Ovary (tissue), 9 donors: Measurements from ENCODE around the gene STAMBPL1. TPM values are rescaled to one million over a fixed set of nuclear protein-coding genes. Genes with fewer than 3 reads are reported as not detected.

Experiments used
- DNase-seq, 5 donors: peaks; one replicate each; pipeline ENCODE4 v3.0.0-alpha.2; 2019 to 2020
- H3K27ac ChIP-seq, 2 donors: fragments of 200-600 bp; one replicate each; pipeline versions ENCODE4 v1.5.1 to v1.8.0; 2019 to 2022
- H3K27me3 ChIP-seq: fragments of 200-600 bp; one replicate; pipeline ENCODE4 v1.8.0; 2022
- H3K36me3 ChIP-seq: fragments of 200-600 bp; sonication (generic); one replicate; pipeline ENCODE4 v1.5.1; 2019
- H3K4me1 ChIP-seq: one replicate; pipeline ENCODE4 v1.8.1; 2013; ENCODE audit warnings: mild to moderate bottlenecking, moderate library complexity; ENCODE audit not compliant: insufficient read depth
- H3K4me3 ChIP-seq: fragments of 200-600 bp; sonication (generic); one replicate; pipeline ENCODE4 v1.5.1; 2017
- H3K9me3 ChIP-seq, 2 donors: fragments of 200-600 bp in 1 of 2; sonication (generic) in 1 of 2; one replicate each; pipeline versions ENCODE4 v1.5.1 to v1.8.1; 2013 to 2019; ENCODE audit warnings: mild to moderate bottlenecking in 1 of 2, moderate library complexity in 1 of 2
- CTCF ChIP-seq, 3 donors: fragments of 450-650 bp in 2 of 3; fragments of 200-600 bp in 1 of 3; IDR thresholded peaks; one replicate each; pipeline versions ENCODE4 v1.5.1 to v1.8.0; 2016 to 2022; ENCODE audit warnings: antibody characterized with exemption in 3 of 3, mild to moderate bottlenecking in 1 of 3
- EP300 ChIP-seq: sonication (generic); formaldehyde crosslinking; IDR thresholded peaks from one replicate; pipeline ENCODE4 v1.6.1; 2017; ENCODE audit warnings: antibody characterized with exemption
- POLR2A ChIP-seq: fragments of 450-650 bp; IDR thresholded peaks from one replicate; pipeline ENCODE4 v1.6.1; 2017; ENCODE audit warnings: antibody characterized with exemption, mild to moderate bottlenecking, moderate library complexity
- WGBS, 3 donors: extraction: QIAGEN DNeasy Blood & Tissue Kit in 1 of 3; methylation state at CpG; one replicate each; pipeline versions ENCODE4 v1.1.5 to v1.1.7; 2013 to 2017; 5-methylcytosine and 5-hydroxymethylcytosine counted together
- intact Hi-C, 4 donors: fragments of 100-400 bp; cut with DNase I; formaldehyde crosslinking; loops; one replicate each; pipeline versions ENCODE4 v1.11.0 to v1.15.1; 2022 to 2023
- polyA plus RNA-seq, 2 donors: library from polyadenylated mRNA; stranded (reverse); fragments of 200-250 nt in 1 of 2; fragments of 350-450 nt in 1 of 2; fragmentation: Illumina TruSeq in 1 of 2; extraction: RNeasy Lipid Tissue Mini Kit (QIAGEN cat#74804) in 1 of 2; gene quantifications; one replicate each; pipeline ENCODE4 v1.2.3, GENCODE V29; 2013 to 2014
- total RNA-seq, 7 donors: library from RNA; depleted of rRNA in 2 of 7; stranded (reverse); fragments of >200 nt in 2 of 7; fragmentation: NEBNext Ultra II Directional in 3 of 7; extraction: Animal tissue kit (Norgen Biotek cat#: 25700) in 3 of 7; gene quantifications; one replicate each; pipeline versions ENCODE4 v1.1.0 to v1.2.4, GENCODE V29; 2016 to 2023
- donor health status: DM: no; HTN: no; CAD: no; lungs with moderate emphysema.
- donor health status: DM: no; HTN: no; CAD: no.
- donor health status: Bipolar disorder and iron deficiency.
- donor health status: DM: yes; HTN: yes; CAD: no.
- donor health status: DM: no; HTN: no; CAD: no.
- donor health status: DM: yes; HTN: yes; CAD: no.

The STAMBPL1 gene
- total and polyA plus RNA-seq, 9 donors = 7.9 to 39.6 (median 14.4) TPM

DNA sequence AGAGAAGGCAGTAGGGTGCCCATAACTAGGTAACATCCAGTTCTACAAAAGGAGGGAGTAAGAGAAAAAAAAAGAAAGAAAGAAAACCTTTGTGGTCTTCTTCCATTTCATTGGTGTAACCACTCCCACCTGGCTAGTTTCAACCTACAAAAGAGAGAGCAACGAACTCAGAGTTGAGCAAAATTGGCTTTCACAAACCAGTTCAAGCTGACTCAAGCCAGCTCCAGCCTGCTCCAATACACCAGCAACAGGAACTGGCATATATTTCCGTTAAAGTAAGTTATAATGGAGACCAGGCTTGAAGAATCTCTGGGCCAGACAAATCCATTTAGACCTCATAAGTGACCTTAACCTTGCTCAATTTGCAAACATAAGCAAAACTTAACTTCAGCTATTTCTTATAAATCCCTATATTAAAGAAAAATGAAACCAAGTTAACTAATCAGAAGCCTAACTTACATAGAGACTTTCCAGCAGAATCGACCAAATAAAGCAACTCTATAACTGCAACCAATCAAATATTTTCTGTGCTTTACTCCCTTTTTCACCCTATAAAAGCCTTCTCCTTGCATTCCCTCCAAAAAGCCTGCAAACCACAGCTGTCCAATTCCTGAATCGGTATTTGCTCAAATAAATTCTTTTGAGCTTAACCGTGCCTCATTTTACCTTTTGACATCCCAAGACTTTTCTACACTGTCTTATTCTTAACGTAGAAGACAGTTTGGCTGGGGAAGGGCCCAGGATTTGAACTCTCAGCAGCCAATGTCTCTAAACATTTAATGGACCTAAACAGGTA, 38.5 kb upstream of the STAMBPL1 start:
- H3K4me3 ChIP-seq = no peak overlapping the region
- no peaks in the 10 kb centered on the region for H3K4me1 ChIP-seq
- 74 to 82% (median 76%) methylated on average over 6 of the region's 6 CpGs for WGBS, 3 donors
- intact Hi-C loops = no loop called here
- H3K36me3 ChIP-seq = no peaks in the 10 kb centered on the region
- no peak for DNase-seq
- no peaks in the 10 kb centered on the region for H3K27me3 ChIP-seq
- no peak for TF ChIP-seq POLR2A
- no peaks in the 10 kb centered on the region for H3K9me3 ChIP-seq
- H3K27ac ChIP-seq = no peak overlapping the region

GRCh38 chr10:88843171-88843570, 36.9 kb upstream of the STAMBPL1 start:
- intact Hi-C loops = no loop called here
- 93 to 95% (median 93%) methylated on average over 4 of the region's 4 CpGs for WGBS, 3 donors
- Histone ChIP-seq H3K9me3 (no peaks in the 10 kb centered on the region), H3K27me3 (no peaks in the 10 kb centered on the region), H3K36me3 (no peaks in the 10 kb centered on the region), H3K4me1 (no peaks in the 10 kb centered on the region), H3K4me3 (no peak overlapping the region), H3K27ac (no peak overlapping the region)
- TF ChIP-seq EP300 (no peak), CTCF (IDR thresholded peaks at IDR 0.05) (no peak), POLR2A (no peak)
- DNase-seq = no peak

GRCh38 chr10:88848499-88848898, 31.5 kb upstream of the STAMBPL1 start:
- Histone ChIP-seq H3K27ac (no peak overlapping the region), H3K4me3 (no peak overlapping the region), H3K36me3 (no peaks in the 10 kb centered on the region), H3K27me3 (no peaks in the 10 kb centered on the region), H3K4me1 (no peaks in the 10 kb centered on the region), H3K9me3 (no peaks in the 10 kb centered on the region)
- whole genome bisulfite sequencing, 3 donors = 0 to 10% (median 3%) methylated on average over 1 of the region's 1 CpG
- no peak for DNase-seq
- TF ChIP-seq CTCF (IDR thresholded peaks at IDR 0.05) = no peak
- no peak for TF ChIP-seq POLR2A
- TF ChIP-seq EP300 = no peak
- intact Hi-C loops = no loop called here

DNA sequence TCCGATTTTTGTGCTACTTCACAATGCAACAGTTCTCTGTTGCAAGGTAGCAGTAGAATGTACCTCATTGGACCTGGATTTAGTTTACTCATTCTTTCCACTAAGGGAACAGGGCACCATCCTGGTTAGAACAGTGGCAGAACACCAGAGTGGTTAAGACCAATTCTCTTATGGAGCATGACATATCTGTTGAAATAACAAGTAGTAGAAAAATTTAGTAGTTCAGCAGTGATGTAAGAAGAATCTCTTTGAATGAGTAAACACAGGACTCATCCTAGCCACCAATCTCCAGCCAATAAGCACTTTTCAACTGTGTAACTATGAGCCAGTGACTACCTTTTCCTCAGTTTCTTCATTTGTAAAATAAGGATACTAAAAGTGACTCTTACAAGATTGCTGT, 30.8 kb upstream of the STAMBPL1 start:
- intact Hi-C loops = no loop called here
- H3K27ac ChIP-seq = no peak overlapping the region
- TF ChIP-seq CTCF (IDR thresholded peaks at IDR 0.05) (no peak), EP300 (no peak), POLR2A (no peak)
- H3K9me3 ChIP-seq = no peaks in the 10 kb centered on the region
- no peak overlapping the region for H3K4me3 ChIP-seq
- DNase-seq = no peak
- 79 to 92% (median 85%) methylated on average over 1 of the region's 1 CpG for WGBS, 3 donors
- H3K4me1 ChIP-seq = no peaks in the 10 kb centered on the region
- no peaks in the 10 kb centered on the region for H3K27me3 ChIP-seq
- no peaks in the 10 kb centered on the region for H3K36me3 ChIP-seq

DNA sequence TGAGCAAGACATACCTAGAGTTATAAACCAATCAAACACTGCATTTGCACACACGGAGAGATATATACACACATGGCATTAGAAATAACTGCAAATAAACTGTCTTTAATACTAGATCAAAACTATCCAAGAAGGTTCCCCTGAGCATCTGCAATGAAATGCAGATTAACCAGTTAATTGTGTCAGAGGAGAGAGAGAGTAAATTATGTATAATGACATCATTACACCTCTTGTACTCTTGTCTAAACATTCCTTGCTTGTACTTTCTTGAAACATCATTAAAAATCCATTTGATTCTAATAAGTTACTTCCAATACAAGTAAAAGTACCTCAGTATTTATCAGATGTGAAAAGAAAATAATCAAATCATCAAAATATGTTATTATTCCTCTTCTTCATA, 29.3 kb upstream of the STAMBPL1 start:
- no peak for TF ChIP-seq CTCF (IDR thresholded peaks at IDR 0.05)
- TF ChIP-seq EP300 = no peak
- TF ChIP-seq POLR2A = no peak
- H3K4me1 ChIP-seq = no peaks in the 10 kb centered on the region
- H3K27me3 ChIP-seq = no peaks in the 10 kb centered on the region
- no peak overlapping the region for H3K27ac ChIP-seq
- no peak overlapping the region for H3K4me3 ChIP-seq
- intact Hi-C loops = no loop called here
- no peaks in the 10 kb centered on the region for H3K36me3 ChIP-seq
- no peak for DNase-seq
- WGBS, 3 donors = 85 to 88% (median 88%) methylated on average over 1 of the region's 1 CpG
- no peaks in the 10 kb centered on the region for H3K9me3 ChIP-seq
